Left hindlimb (tissue), 1 donor: ENCODE measurements around the gene KIR2DL3.
"Not testable (repeated sequence)": the region's sequence is repeated elsewhere in the genome, so short reads cannot be mapped to it uniquely, and the experiment has no call there.

Experiments used
- DNase-seq: peaks from one replicate; pipeline ENCODE4 v3.0.0-alpha.2; 2018

KIR2DL3 gene

DNA sequence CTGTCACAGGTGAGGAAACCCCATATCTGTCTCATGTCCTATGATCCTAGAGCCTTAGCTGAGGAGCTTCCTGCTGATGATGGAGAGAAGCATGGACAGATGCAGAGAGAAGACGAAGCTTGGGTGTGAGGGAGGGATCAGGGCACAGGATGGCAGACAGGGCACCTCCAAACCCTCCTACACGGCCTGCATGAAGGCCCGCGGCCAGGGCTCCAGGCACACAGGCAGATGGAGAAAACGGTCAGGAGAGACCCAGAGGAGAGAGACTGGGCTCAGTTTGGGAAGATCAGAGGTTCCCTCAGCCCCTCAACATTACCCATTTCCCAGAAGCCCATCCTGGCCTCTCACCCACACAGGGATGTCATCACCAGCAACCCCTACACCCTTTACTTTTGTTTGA is 5.8 kb downstream of the KIR2DL3 start:
- not testable (repeated sequence) for DNase-seq

DNA sequence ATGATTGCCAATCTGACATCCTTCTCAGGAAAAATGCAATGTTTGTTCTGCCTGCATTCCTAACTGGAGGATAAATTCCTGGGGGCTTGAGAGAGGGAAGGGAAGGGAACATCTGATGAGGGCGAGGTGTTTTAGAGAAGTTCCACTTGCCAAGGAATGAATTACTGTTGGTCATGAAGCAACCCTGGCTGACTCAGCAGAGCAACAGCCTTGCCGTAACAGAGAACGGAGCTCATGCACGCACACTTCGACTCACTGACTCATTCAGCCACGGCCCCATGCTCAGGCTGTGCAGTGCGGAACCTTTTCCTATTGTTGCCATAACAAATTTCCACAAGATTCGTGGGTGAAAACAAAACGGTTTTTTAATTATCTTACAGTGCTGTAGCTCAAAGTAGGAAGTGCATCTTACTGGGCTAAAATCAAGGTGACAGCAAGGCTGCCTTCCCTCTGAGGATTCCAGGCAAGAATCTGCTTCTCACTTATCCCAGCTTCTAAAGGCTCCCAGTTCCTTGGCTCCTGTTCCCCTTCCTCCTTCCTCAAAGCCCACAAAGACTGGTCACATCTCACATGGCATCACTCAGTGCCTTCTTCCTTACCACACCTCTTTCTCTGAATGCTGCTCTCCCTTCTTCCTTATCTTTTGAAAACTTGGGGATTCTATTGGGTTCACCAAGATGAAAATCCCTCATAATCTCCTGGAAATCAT is 9.5 kb downstream of the KIR2DL3 start:
- DNase-seq, result not testable (repeated sequence)

DNA sequence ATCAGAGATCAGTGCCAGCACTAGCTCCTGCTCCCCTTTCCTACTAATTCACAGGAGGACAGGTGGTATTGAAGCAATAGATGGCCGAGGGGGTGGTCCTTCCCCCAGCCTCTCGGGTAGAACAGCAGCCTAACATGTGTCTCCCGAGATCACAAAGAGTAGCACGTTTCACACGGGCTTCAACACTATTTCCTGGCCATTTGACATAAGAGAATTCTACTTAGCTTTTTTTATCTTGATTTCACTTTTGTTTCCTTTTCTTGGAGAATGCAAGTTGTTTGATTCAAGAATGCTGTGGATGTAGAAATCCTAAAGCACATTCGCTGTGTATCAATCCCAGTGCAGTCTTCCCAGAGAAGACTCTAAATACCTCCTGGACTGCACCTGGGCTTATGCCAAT is 12.0 kb downstream of the KIR2DL3 start:
- not testable (repeated sequence) for DNase-seq

DNA sequence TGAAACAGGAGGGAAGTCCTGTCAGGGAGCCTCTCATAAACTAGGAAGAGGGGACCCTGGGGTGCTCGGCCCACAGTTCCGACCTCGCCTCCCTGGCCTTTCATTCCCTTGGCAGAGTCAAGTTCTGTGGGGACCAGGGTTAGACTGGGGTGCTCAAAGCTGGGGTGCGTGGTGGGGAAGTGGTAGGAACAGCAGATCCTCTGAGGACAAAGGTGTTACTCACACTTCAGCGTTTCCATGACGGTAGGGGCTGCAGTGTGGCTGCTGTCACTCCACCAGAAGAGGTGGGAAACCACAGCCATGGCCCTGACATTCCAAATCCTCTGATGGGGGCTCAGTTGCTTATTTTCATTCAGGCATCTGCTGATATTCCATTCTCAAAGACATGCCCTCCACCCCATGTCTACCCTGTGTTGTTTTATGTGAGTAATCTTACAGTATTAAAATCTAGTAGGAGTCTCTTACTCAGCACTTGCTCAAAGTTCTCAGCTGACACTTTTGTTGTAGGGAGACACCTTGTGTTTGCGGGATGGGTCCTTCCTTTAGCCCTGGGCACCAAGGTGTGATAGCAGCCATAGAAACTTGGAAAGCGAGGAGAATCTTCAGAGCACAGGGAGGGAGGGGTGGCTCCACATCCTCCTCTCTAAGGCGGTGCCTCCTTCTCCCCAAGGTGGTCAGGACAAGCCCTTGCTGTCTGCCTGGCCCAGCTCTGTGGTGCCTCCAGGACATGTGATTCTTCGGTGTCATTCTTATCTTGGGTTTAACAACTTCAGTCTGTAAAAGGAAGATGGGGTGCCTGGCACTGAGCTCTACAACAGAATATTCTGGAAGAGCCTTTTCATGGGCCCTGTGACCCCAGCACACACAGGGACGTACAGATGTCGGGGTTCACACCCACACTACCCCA is 18.1 kb downstream of the KIR2DL3 start:
- DNase-seq, result not testable (repeated sequence)

DNA sequence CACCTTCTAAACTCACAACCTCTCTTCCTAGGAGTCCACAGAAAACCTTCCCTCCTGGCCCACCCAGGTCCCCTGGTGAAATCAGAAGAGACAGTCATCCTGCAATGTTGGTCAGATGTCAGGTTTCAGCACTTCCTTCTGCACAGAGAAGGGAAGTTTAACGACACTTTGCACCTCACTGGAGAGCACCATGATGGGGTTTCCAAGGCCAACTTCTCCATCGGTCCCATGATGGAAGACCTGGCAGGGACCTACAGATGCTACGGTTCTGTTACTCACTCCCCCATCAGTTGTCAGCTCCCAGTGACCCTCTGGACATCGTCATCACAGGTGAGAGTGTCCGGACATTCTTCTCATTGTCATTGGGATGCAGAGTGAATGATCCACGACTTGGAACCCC is 20.3 kb downstream of the KIR2DL3 start:
- DNase-seq, result not testable (repeated sequence)

DNA sequence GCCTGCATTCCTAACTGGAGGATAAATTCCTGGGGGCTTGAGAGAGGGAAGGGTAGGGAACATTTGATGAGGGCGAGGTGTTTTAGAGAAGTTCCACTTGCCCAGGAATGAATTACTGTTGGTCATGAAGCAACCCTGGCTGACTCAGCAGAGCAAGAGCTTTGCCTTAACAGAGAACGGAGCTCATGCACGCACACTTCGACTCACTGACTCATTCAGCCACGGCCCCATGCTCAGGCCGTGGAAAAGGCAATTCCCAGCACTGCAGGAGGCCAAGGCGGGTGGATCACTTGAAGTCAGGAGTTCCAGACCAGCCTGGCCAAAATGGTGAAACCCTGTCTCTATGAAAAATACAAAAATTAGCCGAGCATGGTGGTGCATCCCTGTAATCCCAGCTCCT is 25.9 kb downstream of the KIR2DL3 start:
- not testable (repeated sequence) for DNase-seq

DNA sequence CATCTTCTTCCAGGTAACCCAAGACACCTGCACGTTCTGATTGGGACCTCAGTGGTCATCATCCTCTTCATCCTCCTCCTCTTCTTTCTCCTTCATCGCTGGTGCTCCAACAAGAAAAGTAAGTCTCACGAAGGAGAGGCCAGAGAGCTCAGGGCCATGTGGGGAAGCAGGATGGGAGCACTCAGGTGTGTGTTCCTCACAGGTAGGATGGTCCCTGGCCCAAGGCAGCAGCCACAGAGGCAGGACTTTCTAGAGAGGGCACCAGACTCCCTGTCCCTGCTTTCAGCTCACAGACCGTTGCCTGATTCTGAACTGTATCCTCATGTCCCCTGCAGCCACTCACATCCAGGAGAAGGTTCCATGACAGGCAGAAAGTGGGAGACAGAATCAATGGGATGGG is 28.2 kb downstream of the KIR2DL3 start:
- DNase-seq, result not testable (repeated sequence)

DNA sequence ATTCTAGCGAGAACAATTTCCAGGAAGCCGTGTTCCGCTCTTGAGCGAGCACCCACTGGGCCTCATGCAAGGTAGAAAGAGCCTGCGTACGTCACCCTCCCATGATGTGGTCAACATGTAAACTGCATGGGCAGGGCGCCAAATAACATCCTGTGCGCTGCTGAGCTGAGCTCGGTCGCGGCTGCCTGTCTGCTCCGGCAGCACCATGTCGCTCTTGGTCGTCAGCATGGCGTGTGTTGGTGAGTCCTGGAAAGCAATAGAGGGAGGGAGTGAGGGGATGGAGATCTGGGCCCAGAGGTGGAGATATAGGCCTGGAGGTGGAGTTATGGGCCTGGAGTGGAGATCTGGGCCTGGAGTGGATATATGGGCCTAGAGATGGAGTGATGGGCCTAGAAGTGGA is 31.3 kb downstream of the KIR2DL3 start, which contains the start of gene KIR2DL1:
TSS of gene KIR2DL1 (plus strand) at position 148 of the 400 bp plus-strand sequence. CDS start at position 206, 58 bp downstream.
- not testable (repeated sequence) for DNase-seq

DNA sequence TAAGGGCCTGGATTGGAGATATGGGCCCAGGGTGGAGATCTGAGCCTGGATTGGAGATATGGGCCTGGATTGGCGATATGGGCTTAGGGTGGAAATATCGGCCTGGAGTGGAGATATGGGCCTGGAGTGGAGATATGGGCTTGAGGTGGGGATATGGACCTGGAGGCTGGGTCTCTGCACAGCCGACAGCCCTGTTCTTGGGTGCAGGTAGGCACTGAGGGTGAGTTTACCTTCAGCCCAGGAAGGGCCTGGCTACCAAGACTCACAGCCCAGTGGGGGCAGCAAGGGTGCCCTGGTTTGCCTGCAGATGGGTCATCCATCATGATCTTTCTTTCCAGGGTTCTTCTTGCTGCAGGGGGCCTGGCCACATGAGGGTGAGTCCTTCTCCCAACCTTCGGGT is 32.2 kb downstream of the KIR2DL3 start:
- not testable (repeated sequence) for DNase-seq

DNA sequence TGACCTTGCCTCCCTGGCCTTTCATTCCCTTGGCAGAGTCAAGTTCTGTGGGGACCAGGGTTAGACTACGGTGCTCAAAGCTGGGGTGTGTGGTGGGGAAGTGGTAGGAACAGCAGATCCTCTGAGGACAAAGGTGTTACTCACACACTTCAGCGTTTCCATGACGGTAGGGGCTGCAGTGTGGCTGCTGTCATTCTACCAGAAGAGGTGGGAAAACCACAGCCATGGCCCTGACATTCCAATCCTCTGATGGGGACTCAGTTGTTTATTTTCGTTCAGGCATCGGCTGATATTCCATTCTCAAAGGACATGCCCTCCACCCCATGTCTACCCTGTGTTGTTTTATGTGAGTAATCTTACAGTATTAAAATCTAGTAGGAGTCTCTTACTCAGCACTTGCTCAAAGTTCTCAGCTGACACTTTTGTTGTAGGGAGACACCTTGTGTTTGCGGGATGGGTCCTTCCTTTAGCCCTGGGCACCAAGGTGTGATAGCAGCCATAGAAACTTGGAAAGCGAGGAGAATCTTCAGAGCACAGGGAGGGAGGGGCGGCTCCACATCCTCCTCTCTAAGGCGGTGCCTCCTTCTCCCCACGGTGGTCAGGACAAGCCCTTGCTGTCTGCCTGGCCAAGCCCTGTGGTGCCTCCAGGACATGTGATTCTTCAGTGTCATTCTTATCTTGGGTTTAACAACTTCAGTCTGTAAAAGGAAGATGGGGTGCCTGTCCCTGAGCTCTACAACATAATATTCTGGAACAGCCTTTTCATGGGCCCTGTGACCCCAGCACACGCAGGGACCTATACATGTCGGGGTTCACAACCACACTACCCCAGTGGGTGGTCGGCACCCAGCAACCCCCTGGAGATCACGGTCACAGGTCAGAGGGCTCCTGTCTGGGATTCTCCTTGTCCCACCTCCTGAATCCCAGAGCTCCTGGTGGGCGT is 33.0 kb downstream of the KIR2DL3 start:
- DNase-seq, result not testable (repeated sequence)

DNA sequence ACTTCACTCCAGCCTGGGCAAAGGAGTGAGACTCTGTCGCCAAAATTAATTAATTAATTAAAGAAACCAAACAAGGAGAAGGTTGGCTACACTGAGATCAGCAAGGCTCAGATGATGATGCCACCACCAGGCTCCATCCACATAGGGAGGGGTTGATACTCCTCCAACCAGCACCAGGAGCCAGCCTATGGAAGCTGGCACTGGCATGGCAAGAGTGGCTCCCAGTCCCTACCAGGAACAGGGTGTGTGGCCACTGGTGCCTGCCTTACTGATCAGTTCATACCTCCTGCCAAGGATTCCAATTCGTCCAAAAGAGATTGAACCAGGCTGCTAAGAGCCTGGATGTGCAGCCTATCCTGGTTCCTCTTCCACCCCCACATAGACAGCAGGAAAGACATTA is 34.4 kb downstream of the KIR2DL3 start:
- not testable (repeated sequence) for DNase-seq

DNA sequence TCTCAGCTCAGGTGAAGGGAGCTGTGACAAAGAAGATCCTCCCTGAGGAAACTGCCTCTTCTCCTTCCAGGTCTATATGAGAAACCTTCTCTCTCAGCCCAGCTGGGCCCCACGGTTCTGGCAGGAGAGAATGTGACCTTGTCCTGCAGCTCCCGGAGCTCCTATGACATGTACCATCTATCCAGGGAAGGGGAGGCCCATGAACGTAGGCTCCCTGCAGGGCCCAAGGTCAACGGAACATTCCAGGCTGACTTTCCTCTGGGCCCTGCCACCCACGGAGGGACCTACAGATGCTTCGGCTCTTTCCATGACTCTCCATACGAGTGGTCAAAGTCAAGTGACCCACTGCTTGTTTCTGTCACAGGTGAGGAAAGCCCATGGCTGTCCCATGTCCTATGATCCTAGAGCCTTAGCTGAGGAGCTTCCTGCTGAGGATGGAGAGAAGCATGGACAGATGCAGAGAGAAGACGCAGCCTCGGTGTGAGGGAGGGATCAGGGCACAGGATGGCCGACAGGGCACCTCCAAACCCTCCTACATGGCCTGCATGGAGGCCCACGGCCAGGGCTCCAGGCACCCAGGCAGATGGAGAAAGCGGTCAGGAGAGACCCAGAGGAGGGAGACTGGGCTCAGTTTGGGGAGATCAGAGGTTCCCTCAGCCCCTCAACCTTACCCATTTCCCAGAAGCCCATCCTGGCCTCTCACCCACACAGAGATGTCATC is 36.9 kb downstream of the KIR2DL3 start:
- not testable (repeated sequence) for DNase-seq

DNA sequence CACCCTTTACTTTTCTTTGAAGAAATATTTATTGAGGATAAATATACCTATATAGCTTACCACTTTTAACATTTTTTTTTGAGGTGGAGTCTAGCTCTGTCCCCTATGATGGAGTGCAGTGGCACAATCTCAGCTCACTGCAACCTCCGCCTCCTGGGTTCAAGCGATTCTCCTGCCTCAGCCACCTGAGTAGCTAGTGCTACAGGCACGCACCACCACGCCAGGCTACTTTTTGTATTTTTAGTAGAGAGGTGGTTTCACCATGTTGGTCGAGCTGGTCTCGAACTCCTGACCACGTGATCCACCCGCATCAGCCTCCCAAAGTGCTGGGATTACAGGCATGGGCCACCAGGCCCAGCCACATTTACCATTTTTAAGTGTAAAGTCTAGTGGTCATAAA is 37.5 kb downstream of the KIR2DL3 start:
- DNase-seq, result not testable (repeated sequence)

DNA sequence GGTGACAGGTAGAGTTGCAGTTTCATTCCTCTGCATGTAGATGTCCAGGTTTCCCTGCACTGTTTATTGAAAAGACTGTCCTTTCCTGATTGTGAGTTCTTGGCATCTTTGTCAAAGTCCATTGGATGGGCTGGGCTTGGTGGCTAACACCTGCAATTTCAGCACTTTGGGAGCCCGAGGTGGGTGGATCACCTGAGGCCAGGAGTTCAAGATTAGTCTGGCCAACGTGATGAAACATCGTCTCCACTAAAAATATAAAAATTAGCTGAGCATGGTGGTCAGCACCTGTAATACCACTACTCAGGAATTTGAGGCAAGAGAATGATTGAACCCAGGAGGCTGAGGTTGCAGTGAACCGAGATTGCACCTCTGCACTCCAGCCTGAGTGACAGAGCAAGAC is 39.5 kb downstream of the KIR2DL3 start:
- DNase-seq, result not testable (repeated sequence)

DNA sequence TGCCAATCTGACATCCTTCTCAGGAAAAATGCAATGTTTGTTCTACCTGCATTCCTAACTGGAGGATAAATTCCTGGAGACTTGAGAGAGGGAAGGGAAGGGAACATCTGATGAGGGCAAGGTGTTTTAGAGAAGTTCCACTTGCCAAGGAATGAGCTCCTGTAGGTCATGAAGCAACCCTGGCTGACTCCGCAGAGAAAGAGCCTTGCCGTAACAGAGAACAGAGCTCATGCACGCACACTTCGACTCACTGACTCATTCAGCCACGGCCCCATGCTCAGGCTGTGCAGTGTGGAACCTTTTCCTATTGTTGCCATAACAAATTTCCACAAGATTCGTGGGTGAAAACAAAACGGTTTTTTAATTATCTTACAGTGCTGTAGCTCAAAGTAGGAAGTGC is 40.6 kb downstream of the KIR2DL3 start:
- DNase-seq, result not testable (repeated sequence)

DNA sequence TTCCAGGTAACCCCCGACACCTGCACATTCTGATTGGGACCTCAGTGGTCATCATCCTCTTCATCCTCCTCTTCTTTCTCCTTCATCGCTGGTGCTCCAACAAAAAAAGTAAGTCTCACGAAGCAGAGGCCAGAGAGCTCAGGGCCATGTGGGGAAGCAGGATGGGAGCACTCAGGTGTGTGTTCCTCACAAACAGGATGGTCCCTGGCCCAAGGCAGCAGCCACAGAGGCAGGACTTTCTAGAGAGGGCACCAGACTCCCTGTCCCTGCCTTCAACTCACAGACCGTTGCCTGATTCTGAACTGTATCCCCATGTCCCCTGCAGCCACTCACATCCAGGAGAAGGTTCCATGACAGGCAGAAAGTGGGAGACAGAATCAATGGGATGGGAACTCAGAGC is 44.6 kb downstream of the KIR2DL3 start:
- DNase-seq, result not testable (repeated sequence)

DNA sequence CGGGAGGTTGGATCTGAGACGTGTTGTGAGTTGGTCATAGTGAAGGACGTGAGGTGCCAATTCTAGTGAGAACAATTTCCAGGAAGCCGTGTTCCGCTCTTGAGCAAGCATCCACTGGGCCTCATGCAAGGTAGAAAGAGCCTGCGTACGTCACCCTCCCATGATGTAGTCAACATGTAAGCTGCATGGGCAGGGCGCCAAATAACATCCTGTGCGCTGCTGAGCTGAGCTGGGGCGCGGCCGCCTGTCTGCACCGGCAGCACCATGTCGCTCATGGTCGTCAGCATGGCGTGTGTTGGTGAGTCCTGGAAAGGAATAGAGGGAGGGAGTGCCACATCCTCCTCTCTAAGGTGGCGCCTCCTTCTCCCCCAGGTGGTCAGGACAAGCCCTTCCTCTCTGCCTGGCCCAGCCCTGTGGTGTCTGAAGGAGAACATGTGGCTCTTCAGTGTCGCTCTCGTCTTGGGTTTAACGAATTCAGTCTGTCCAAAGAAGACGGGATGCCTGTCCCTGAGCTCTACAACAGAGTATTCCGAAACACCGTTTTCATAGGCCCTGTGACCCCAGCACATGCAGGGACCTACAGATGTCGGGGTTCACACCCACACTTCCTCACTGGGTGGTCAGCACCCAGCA is 47.9 kb downstream of the KIR2DL3 start:
- not testable (repeated sequence) for DNase-seq

DNA sequence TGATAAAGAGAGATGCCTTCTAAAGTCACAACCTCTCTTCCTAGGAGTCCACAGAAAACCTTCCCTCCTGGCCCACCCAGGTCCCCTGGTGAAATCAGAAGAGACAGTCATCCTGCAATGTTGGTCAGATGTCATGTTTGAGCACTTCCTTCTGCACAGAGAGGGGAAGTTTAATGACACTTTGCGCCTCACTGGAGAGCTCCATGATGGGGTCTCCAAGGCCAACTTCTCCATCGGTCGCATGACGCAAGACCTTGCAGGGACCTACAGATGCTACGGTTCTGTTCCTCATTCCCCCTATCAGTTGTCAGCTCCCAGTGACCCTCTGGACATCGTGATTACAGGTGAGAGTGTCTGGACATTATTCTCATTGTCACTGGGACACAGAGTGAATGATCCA is 49.8 kb downstream of the KIR2DL3 start:
- not testable (repeated sequence) for DNase-seq

DNA sequence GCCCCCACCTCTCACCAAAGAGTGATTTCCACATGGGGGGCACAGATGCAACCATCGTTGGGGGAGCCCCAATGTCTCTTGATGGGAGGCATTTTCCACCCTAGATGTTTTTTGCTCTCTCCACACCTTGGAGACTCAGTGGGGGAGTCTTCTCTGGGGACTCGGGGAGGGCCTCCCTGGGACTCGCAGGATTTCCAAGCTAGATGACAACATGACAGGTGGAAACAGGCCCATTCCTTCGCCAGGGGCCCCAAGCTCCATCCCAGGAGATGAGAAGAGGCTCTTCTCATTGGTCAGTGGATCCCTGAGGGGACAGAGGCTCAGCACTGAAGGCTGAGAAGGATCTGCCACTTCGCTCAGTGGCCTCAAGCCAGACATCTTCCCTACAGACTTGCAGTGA is 52.4 kb downstream of the KIR2DL3 start:
- no peak for DNase-seq

DNA sequence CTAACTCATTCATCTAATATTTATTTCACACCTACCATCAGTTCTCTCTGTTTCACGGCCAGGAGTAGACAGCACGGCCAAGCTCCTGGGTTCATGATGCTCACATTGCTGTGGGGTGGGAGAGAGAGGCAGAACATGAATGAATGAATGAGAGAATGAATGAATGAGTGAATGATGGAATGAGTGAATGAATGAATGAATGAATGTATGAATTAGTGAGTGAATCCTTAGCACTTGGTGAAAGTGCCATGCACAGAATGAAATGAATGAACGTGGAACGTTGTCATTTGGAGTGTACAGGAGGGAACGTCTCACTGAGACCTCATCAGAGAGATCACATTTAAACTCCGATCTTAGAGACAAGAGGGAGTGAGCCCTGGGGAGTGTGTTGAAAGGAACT is 53.2 kb downstream of the KIR2DL3 start:
- DNase-seq, result no peak

DNA sequence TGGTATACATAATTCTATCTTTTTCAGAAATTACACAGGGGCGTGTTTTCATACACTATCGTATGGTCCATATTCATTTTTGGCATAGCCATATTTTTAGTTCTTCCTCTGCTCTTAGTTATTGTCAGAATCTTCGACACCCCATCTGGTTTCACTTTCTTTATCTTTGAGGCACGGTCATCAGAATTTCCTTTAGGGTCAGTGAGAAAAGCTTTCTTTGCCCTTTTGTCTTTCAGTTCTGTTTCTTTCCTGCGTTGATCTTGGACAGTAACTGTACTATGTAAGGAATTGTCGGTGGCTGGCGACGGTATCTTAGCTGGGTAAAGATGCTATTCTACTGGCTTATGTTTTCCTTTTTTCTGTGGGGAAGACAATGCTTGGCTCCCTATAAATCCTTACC is 54.5 kb downstream of the KIR2DL3 start:
- DNase-seq, result no peak
